H1 (cell line): ENCODE results near the gene CYB5R3. TPM values are rescaled to one million over a fixed set of nuclear protein-coding genes. Genes with fewer than 3 reads are reported as not detected.

Experiments
- HDAC6 ChIP-seq: IDR thresholded peaks from one replicate; pipeline ENCODE4 v1.7.1; 2012; ENCODE audit warnings: low read depth, mild to moderate bottlenecking, inconsistent platforms, low read length, moderate library complexity
- polyA plus RNA-seq, 7 experiments: library from polyadenylated mRNA; depleted of rRNA in 3 of 7; stranded (reverse) in 5 of 7; unstranded in 2 of 7; fragments of >200 nt in 5 of 7; fragments of 200-250 nt in 2 of 7; gene quantifications; 1 replicate in 5 of 7; 2 replicates in 1 of 7; 4 replicates in 1 of 7; pipeline versions ENCODE4 v1.2.1 to v1.2.3, GENCODE V29; 2011 to 2013; ENCODE audit warnings: missing spikeins in 2 of 7, mixed read lengths in 2 of 7
- total RNA-seq: library from RNA; stranded (reverse); fragmentation: NEBNext Ultra II Directional; extraction: Animal tissue kit (Norgen Biotek cat#: 25700); gene quantifications from 2 replicates; pipeline ENCODE4 v1.2.1, GENCODE V29; 2021

The CYB5R3 gene
- total and polyA plus RNA-seq, 2 of the 8 experiments (the other 6 are each of a cell fraction or from before 2014, with no cell fraction given) = 75.3 to 113 TPM

GRCh38 chr22:42679691-42680090, 30.5 kb upstream of the CYB5R3 start (continued):
- no peak for TF ChIP-seq HDAC6
